ENCODE data around the gene LRBA.

DNA sequence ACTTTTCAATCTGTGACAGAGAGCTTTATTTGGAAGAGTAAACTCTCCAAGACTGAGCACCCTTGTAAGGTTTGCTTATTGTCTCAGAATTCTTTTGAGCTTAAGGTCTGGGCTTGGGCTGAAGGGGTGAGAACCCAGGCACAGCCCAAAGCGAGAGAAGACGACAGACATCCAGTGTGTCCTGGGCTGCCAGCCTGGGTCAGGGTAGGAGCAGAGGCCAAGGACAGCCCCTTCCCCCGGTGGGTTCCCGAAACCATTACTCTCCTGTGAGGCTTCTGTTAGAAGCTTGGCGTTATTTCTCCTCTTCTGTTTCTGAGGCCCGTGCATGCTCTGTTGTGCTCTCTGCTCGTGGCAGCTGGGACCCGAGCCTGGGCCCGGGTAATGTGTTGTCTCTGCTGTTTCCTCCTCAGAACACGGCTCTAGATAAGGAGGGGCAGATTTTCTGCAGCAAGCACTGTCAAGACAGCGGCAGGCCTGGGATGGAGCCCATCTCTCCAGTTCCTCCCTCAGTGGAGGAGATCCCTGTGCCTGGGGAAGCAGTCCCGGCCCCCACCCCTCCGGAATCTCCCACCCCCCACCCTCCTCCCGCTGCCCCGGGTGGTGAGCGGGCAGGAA is 759.4 kb downstream of the LRBA start:
- TF ChIP-seq CTCF (IDR thresholded peaks at IDR 0.05; ENCODE audit: low read length) (no peak), EZH2 (optimal IDR thresholded peaks at IDR 0.05; ENCODE audit: low read depth, low read length) (no peak)

All from MM.1S (cell line).